ENCODE measurements around the gene MADD. TPM values are rescaled to one million over a fixed set of nuclear protein-coding genes. Genes with fewer than 3 reads are reported as not detected.
"Not testable (repeated sequence)": the region's sequence is repeated elsewhere in the genome, so short reads cannot be mapped to it uniquely, and the experiment has no call there.

The MADD gene
- total and polyA plus RNA-seq, 10 of the 15 experiments (the other 5 are each of a cell fraction or from before 2014, with no cell fraction given), result 0.47 to 35.4 (median 17.6) TPM

- TF ChIP-seq NFIC (IDR thresholded peaks at IDR 0.05; ENCODE audit: low read depth, low read length) (no peak), POLR2AphosphoS5 (IDR thresholded peaks at IDR 0.05; ENCODE audit: low read length) (no peak), ZNF622 (IDR thresholded peaks at IDR 0.05) (no peak), FOXM1 (IDR thresholded peaks at IDR 0.05; ENCODE audit: low read depth, low read length) (no peak)
Measured at GRCh38 chr11:47333886-47334443, 64.0 kb downstream of the MADD start (continued).

GRCh38 chr11:47334699-47335411 is 64.9 kb downstream of the MADD start:
- H3K79me2 ChIP-seq (ENCODE audit: control insufficient read depth, insufficient read depth, low read length); FAIRE-seq; H3K27me3 ChIP-seq (replicated peaks in 1 of 2; ENCODE audit: control insufficient read depth in 2 of 2, insufficient read depth in 2 of 2, low read length in 1 of 2); H4K20me1 ChIP-seq (ENCODE audit: control insufficient read depth, insufficient read depth); H3K4me3 ChIP-seq; H3K36me3 ChIP-seq (ENCODE audit: control insufficient read depth in 2 of 2, insufficient read depth in 2 of 2, low read length in 1 of 2); H3K27ac ChIP-seq (ENCODE audit: control insufficient read depth, insufficient read depth); SMC1A ChIA-PET (ENCODE audit: uncharacterized antibody, unreplicated experiment); intact Hi-C loops (cut with micrococcal nuclease; ENCODE audit: unreplicated experiment); DNase-seq (ENCODE audit: low read depth, low spot score); H3K4me2 ChIP-seq (ENCODE audit: control insufficient read depth, insufficient read depth); ATAC-seq; H3K4me1 ChIP-seq (ENCODE audit: control insufficient read depth, insufficient read depth, low read length); POLR2A ChIA-PET; RAD21 ChIA-PET (ENCODE audit: unreplicated experiment); in situ Hi-C loops (cut with MboI); H3K9ac ChIP-seq (ENCODE audit: control insufficient read depth, insufficient read depth, low read length); H3K9me3 ChIP-seq (replicated peaks; ENCODE audit: control insufficient read depth, insufficient read depth, low read length); BruUV-seq (replicated peaks); H2AFZ ChIP-seq (ENCODE audit: control insufficient read depth, low read depth, low read length): not testable (repeated sequence)
- CTCF ChIA-PET, result interaction anchor here (1.2 to 2.1 kb wide), 2 partner anchors 13 to 77 kb away, joined by 3 to 8 read pairs; no protein-coding TSS in a partner anchor
- WGBS (ENCODE audit: insufficient coverage, insufficient replicate concordance, low lambda C conversion rate, missing lambda C conversion rate), result 89% methylated on average over 16 of the region's 16 CpGs

- ChIA-PET RAD21 (ENCODE audit: unreplicated experiment) (no interaction called here), POLR2A (interaction anchor here (0.5 to 0.7 kb wide), 3 partner anchors 65 to 412 kb away, joined by 3 to 5 read pairs (median 4); no protein-coding TSS in a partner anchor), CTCF (interaction anchor here (0.6 to 1.3 kb wide), 2 partner anchors 38 to 152 kb away, joined by 4 read pairs; no protein-coding TSS in a partner anchor), SMC1A (ENCODE audit: uncharacterized antibody, unreplicated experiment) (no interaction called here)
- Histone ChIP-seq H3K36me3 (ENCODE audit: control insufficient read depth in 2 of 2, insufficient read depth in 2 of 2, low read length in 1 of 2) (peaks cover 0 to under 1% of the 10 kb centered on the region in 2 experiments; a peak in 1 of 4 replicates), H3K4me3 (no peak overlapping the region), H4K20me1 (ENCODE audit: control insufficient read depth, insufficient read depth) (no peaks in the 10 kb centered on the region), H3K9me3 (replicated peaks; ENCODE audit: control insufficient read depth, insufficient read depth, low read length) (no peaks in the 10 kb centered on the region), H3K4me1 (ENCODE audit: control insufficient read depth, insufficient read depth, low read length) (no peaks in the 10 kb centered on the region), H3K9ac (ENCODE audit: control insufficient read depth, insufficient read depth, low read length) (no peak overlapping the region), H3K79me2 (ENCODE audit: control insufficient read depth, insufficient read depth, low read length) (no peaks in the 10 kb centered on the region), H3K27me3 (replicated peaks in 1 of 2; ENCODE audit: control insufficient read depth in 2 of 2, insufficient read depth in 2 of 2, low read length in 1 of 2) (no peaks in the 10 kb centered on the region), H3K27ac (ENCODE audit: control insufficient read depth, insufficient read depth) (no peak overlapping the region), H3K4me2 (ENCODE audit: control insufficient read depth, insufficient read depth) (no peak overlapping the region), H2AFZ (ENCODE audit: control insufficient read depth, low read depth, low read length) (no peak overlapping the region)
- FAIRE-seq (no peak), ATAC-seq (no peak), DNase-seq (ENCODE audit: low read depth, low spot score) (no peak)
- BruUV-seq (replicated peaks), result no TSS peak
- in situ Hi-C loops (cut with MboI), result no loop called here
- 82% methylated on average over 9 of the region's 9 CpGs for WGBS (ENCODE audit: insufficient coverage, insufficient replicate concordance, low lambda C conversion rate, missing lambda C conversion rate)
- intact Hi-C loops (cut with micrococcal nuclease; ENCODE audit: unreplicated experiment), result no loop called here
- TF ChIP-seq JUNB (IDR thresholded peaks at IDR 0.05) (no peak), RBBP5 (conservative IDR thresholded peaks at IDR 0.05) (no peak), CHD4 (IDR thresholded peaks at IDR 0.05) (no peak), ZNF24 (IDR thresholded peaks at IDR 0.05) (no peak), MYB (IDR thresholded peaks at IDR 0.05; ENCODE audit: borderline replicate concordance, low read depth, low read length) (no peak), ZBED1 (IDR thresholded peaks at IDR 0.05; ENCODE audit: borderline replicate concordance) (no peak), POLR2A (IDR thresholded peaks at IDR 0.05; ENCODE audit: low read depth, low read length) (no peak), PAX5 (IDR thresholded peaks at IDR 0.05; ENCODE audit: borderline replicate concordance, low read depth, low read length) (no peak), CTCF (IDR thresholded peaks at IDR 0.05 in 2 of 3, conservative IDR thresholded peaks at IDR 0.05 in 1 of 3; ENCODE audit: control insufficient read depth in 2 of 3, extremely low read depth in 1 of 3, insufficient read depth in 1 of 3, low read depth in 3 of 3, low read length in 3 of 3) (no peak), NR2C1 (IDR thresholded peaks at IDR 0.05) (no peak), MTA3 (IDR thresholded peaks at IDR 0.05; ENCODE audit: borderline replicate concordance, low read length) (no peak), FOS (IDR thresholded peaks at IDR 0.05; ENCODE audit: borderline replicate concordance, extremely low read depth, insufficient read length) (no peak)
Measured at GRCh38 chr11:47335733-47336132, 65.8 kb downstream of the MADD start.

All from GM12878 (cell line).